CD14-positive monocyte (primary cell): Measurements from ENCODE around the gene ASTN1. TPM values are rescaled to one million over a fixed set of nuclear protein-coding genes. Genes with fewer than 3 reads are reported as not detected.

Source experiments
- DNase-seq, 3 donors: peaks; one replicate each; pipeline ENCODE4 v3.0.0-alpha.2; 2011 to 2022
- H2AFZ ChIP-seq: 2 replicates; pipeline ENCODE4 v1.6.0; 2012; ENCODE audit warnings: mild to moderate bottlenecking, low read depth, low read length, inconsistent platforms; ENCODE audit not compliant: insufficient read depth, poor library complexity, severe bottlenecking
- H3K27ac ChIP-seq, 2 donors: 1 replicate in 1 of 2; 2 replicates in 1 of 2; pipeline ENCODE4 v1.5.1; 2012 to 2013; ENCODE audit warnings: low read length in 2 of 2, control low read depth in 1 of 2, inconsistent platforms in 1 of 2, low read depth in 1 of 2, mild to moderate bottlenecking in 1 of 2
- H3K27me3 ChIP-seq, 2 donors: one replicate each; pipeline versions ENCODE4 v1.6.0 to v1.6.1; 2011 to 2013; ENCODE audit warnings: low read length in 2 of 2; ENCODE audit not compliant: control insufficient read depth in 2 of 2, insufficient read depth in 2 of 2
- H3K36me3 ChIP-seq, 2 donors: replicated peaks in 1 of 2; 1 replicate in 1 of 2; 2 replicates in 1 of 2; pipeline versions ENCODE4 v1.5.1 to v1.6.1; 2012 to 2013; ENCODE audit warnings: low read length in 2 of 2, control low read depth in 1 of 2, inconsistent platforms in 1 of 2, mild to moderate bottlenecking in 1 of 2; ENCODE audit not compliant: insufficient read depth in 2 of 2, control insufficient read depth in 1 of 2
- H3K4me1 ChIP-seq, 2 donors: 1 replicate in 1 of 2; 2 replicates in 1 of 2; pipeline versions ENCODE4 v1.5.1 to v1.6.1; 2012 to 2013; ENCODE audit warnings: low read length in 2 of 2, control low read depth in 1 of 2, inconsistent platforms in 1 of 2, mild to moderate bottlenecking in 1 of 2, moderate library complexity in 1 of 2; ENCODE audit not compliant: insufficient read depth in 2 of 2, control insufficient read depth in 1 of 2
- H3K4me2 ChIP-seq: replicated peaks from 2 replicates; pipeline ENCODE3; 2012; ENCODE audit warnings: low read length, moderate library complexity, mild to moderate bottlenecking; ENCODE audit not compliant: poor library complexity, severe bottlenecking; ENCODE audit errors: extremely low read depth
- H3K4me3 ChIP-seq, 3 experiments: fragments of 200-600 bp in 1 of 3; sonication (generic) in 1 of 3; replicated peaks in 1 of 3; 1 replicate in 2 of 3; 2 replicates in 1 of 3; pipeline ENCODE4 v1.5.1; 2011 to 2013; ENCODE audit warnings: low read length in 3 of 3, mild to moderate bottlenecking in 3 of 3, control low read depth in 2 of 3, low read depth in 2 of 3, inconsistent platforms in 1 of 3, moderate library complexity in 1 of 3
- H3K79me2 ChIP-seq: 2 replicates; pipeline ENCODE4 v1.6.0; 2012; ENCODE audit warnings: mild to moderate bottlenecking, control low read depth, inconsistent platforms, low read length, moderate library complexity; ENCODE audit not compliant: insufficient read depth
- H3K9ac ChIP-seq: 2 replicates; pipeline ENCODE4 v1.6.0; 2017; ENCODE audit warnings: low read length, mild to moderate bottlenecking; ENCODE audit not compliant: insufficient read depth, poor library complexity, severe bottlenecking
- H3K9me3 ChIP-seq, 2 donors: replicated peaks in 1 of 2; 1 replicate in 1 of 2; 2 replicates in 1 of 2; pipeline versions ENCODE4 v1.5.1 to v1.6.1; 2012 to 2013; ENCODE audit warnings: low read length in 2 of 2, control low read depth in 1 of 2; ENCODE audit not compliant: control insufficient read depth in 1 of 2, insufficient read depth in 1 of 2
- H4K20me1 ChIP-seq: 2 replicates; pipeline ENCODE4 v1.6.0; 2012; ENCODE audit warnings: mild to moderate bottlenecking, low read length, control low read depth, moderate library complexity; ENCODE audit not compliant: insufficient read depth
- H3K27ac Mint-ChIP-seq, 7 donors: one replicate each; pipeline ENCODE4 v1.8.0; 2020; ENCODE audit warnings: mild to moderate bottlenecking in 7 of 7, mixed read lengths in 7 of 7, moderate library complexity in 6 of 7, inconsistent platforms in 2 of 7
- H3K27me3 Mint-ChIP-seq, 3 donors: one replicate each; pipeline ENCODE4 v1.8.0; 2021 to 2022; ENCODE audit warnings: low read depth in 3 of 3, mild to moderate bottlenecking in 3 of 3, mixed read lengths in 3 of 3, moderate library complexity in 3 of 3, inconsistent platforms in 1 of 3
- H3K36me3 Mint-ChIP-seq, 2 donors: one replicate each; pipeline ENCODE4 v1.8.0; 2020; ENCODE audit warnings: mixed read lengths in 2 of 2, inconsistent platforms in 1 of 2, mild to moderate bottlenecking in 1 of 2
- H3K4me1 Mint-ChIP-seq: one replicate; pipeline ENCODE4 v1.8.0; 2020; ENCODE audit warnings: mild to moderate bottlenecking, mixed read lengths
- H3K4me3 Mint-ChIP-seq, 2 donors: one replicate each; pipeline ENCODE4 v1.8.0; 2020; ENCODE audit warnings: mild to moderate bottlenecking in 2 of 2, mixed read lengths in 2 of 2, moderate library complexity in 1 of 2
- H3K9me3 Mint-ChIP-seq, 7 donors: one replicate each; pipeline ENCODE4 v1.8.0; 2020 to 2022; ENCODE audit warnings: mixed read lengths in 7 of 7, mild to moderate bottlenecking in 6 of 7, moderate library complexity in 6 of 7, inconsistent platforms in 2 of 7
- CTCF ChIP-seq: fragments of 200-600 bp; IDR thresholded peaks from one replicate; pipeline ENCODE4 v1.8.0; 2022; ENCODE audit warnings: antibody characterized with exemption, mild to moderate bottlenecking
- WGBS: methylation state at CpG from one replicate; pipeline ENCODE4 v1.1.5; 2013; ENCODE audit warnings: missing lambda C conversion rate; ENCODE audit not compliant: insufficient coverage; 5-methylcytosine and 5-hydroxymethylcytosine counted together
- intact Hi-C, 2 donors: fragments of 100-400 bp; cut with micrococcal nuclease; formaldehyde crosslinking; loops; one replicate each; pipeline versions ENCODE4 v1.15.0 to v1.15.1; 2023
- polyA plus RNA-seq, 3 donors: library from polyadenylated mRNA; depleted of rRNA in 1 of 3; unstranded in 2 of 3; stranded (reverse) in 1 of 3; fragments of 300-500 nt in 2 of 3; fragments of >200 nt in 1 of 3; fragmentation: Illumina TruSeq in 2 of 3; gene quantifications; 1 replicate in 2 of 3; 2 replicates in 1 of 3; pipeline ENCODE4 v1.2.3, GENCODE V29; 2012 to 2021

ASTN1 gene
- polyA plus RNA-seq, 3 donors: not detected

- Mint-ChIP-seq H3K27me3 (peaks cover 0 to 5% (median 1%) of the 10 kb centered on the region in 3 donors), H3K36me3 (no peaks in the 10 kb centered on the region), H3K4me3 (no peak overlapping the region), H3K27ac (no peak overlapping the region), H3K9me3 (peaks cover 0 to 2% (median 0%) of the 10 kb centered on the region in 7 donors), H3K4me1 (no peaks in the 10 kb centered on the region)
- DNase-seq: no peak
- Histone ChIP-seq H3K4me2 (no peak overlapping the region), H3K36me3 (no peaks in the 10 kb centered on the region), H3K79me2 (no peaks in the 10 kb centered on the region), H4K20me1 (no peaks in the 10 kb centered on the region), H3K4me1 (no peaks in the 10 kb centered on the region), H3K4me3 (no peak overlapping the region), H3K9ac (no peak overlapping the region), H3K27me3 (no peaks in the 10 kb centered on the region), H2AFZ (no peak overlapping the region), H3K27ac (no peak overlapping the region), H3K9me3 (no peaks in the 10 kb centered on the region)
- 100% methylated on average over 1 of the region's 3 CpGs for WGBS
- intact Hi-C loops: no loop called here
- TF ChIP-seq CTCF: no peak
Observed at GRCh38 chr1:176852124-176852523, 312.4 kb downstream of the ASTN1 start.

GRCh38 chr1:176850871-176851270 is 313.6 kb downstream of the ASTN1 start:
- H3K4me3 Mint-ChIP-seq: no peak overlapping the region
- Histone ChIP-seq H3K4me2 (no peak overlapping the region), H3K9ac (no peak overlapping the region), H3K79me2 (no peaks in the 10 kb centered on the region), H3K9me3 (no peaks in the 10 kb centered on the region), H3K36me3 (no peaks in the 10 kb centered on the region), H4K20me1 (no peaks in the 10 kb centered on the region), H3K4me1 (no peaks in the 10 kb centered on the region), H3K4me3 (no peak overlapping the region), H3K27me3 (no peaks in the 10 kb centered on the region), H2AFZ (no peak overlapping the region), H3K27ac (no peak overlapping the region)
- H3K36me3 Mint-ChIP-seq: no peaks in the 10 kb centered on the region
- H3K9me3 Mint-ChIP-seq: peaks cover 0 to 2% (median 0%) of the 10 kb centered on the region in 7 donors
- intact Hi-C loops: no loop called here
- TF ChIP-seq CTCF: no peak
- peaks cover 1 to 5% (median 2%) of the 10 kb centered on the region in 3 donors for H3K27me3 Mint-ChIP-seq
- 74% methylated on average over 4 of the region's 4 CpGs for WGBS
- H3K27ac Mint-ChIP-seq: no peak overlapping the region
- no peaks in the 10 kb centered on the region for H3K4me1 Mint-ChIP-seq
- DNase-seq: no peak
